ENCODE measurements around the gene SCYL3. TPM values are rescaled to one million over a fixed set of nuclear protein-coding genes. Genes with fewer than 3 reads are reported as not detected.

SCYL3 gene
- total and polyA plus RNA-seq, 2 of the 13 experiments (the other 11 are each of a cell fraction or from before 2014, with no cell fraction given) = 3.3 to 4.9 TPM

DNA sequence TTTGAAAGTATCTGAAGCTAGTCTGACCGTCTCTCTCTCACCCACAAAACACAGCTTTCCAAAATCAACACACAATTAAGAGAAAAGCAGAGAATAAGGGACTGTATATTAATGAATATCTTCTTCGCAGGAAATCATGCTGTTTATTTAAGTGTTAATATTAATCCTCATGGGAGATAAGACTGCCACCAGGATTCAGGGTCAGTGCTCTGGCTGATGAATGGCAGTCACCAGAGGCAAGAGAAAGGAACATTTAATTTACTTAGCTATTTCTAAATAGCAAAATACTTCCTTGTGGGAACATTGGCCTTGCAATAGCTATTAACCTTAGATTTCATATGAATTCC is 2.2 kb downstream of the SCYL3 start (continued):
- no peak for TF ChIP-seq ZFP36 (IDR thresholded peaks at IDR 0.05; ENCODE audit: borderline replicate concordance, low read depth, low read length, partially characterized antibody)

DNA sequence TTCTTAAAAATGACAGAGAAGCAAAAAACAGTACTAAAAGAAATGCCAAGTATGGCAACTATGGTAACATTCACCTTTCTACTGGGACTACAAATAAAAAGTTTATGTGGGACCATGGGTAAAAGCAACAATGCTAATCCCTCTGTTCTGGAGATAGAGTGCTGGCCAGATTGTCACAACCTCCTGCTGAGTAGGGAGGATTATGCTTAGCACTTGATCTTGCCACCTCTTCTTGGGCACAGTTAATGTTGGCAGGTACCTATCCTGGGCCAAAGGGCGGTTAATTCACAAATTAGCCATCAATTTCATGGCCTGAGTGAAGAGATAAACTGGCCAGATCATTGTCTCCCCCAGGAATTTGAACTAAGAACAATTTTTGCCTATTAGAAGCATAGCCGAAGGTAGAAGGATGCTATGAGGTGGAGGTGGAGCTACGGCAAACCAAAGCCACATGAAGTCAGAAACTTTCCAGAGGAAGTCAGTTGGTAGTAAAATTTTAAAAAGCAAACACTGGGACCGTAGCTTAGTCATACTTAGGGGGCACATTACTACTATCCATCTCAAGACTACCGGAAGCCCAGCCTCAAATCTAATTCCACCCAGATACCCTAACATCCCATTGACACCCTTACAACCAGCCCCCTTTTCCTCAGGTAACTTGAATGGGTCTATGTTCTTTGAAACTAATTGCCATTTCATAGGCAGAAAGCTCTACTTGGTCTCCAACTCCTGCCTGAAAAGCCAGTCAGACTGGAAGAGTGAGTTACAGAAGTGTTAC is 2.7 kb downstream of the SCYL3 start:
- Histone ChIP-seq H3K27ac (ENCODE audit: extremely low read length, insufficient read depth, low read length) (peak overlapping the region; percentile 39), H3K4me3 (replicated peaks in 1 of 3; ENCODE audit: insufficient read depth in 1 of 3, low read depth in 2 of 3, low read length in 3 of 3) (no peak overlapping the region; a peak in 1 of 6 replicates), H2AFZ (ENCODE audit: low read length) (no peak overlapping the region), H3K4me1 (ENCODE audit: insufficient read depth, low read length) (peaks cover 31% of the 10 kb centered on the region), H3K4me2 (ENCODE audit: low read depth, low read length) (peak overlapping the region; percentile 83), H4K20me1 (ENCODE audit: insufficient read depth, low read length) (no peaks in the 10 kb centered on the region), H3K79me2 (ENCODE audit: insufficient read depth, low read length) (peaks cover 17% of the 10 kb centered on the region), H3K9me3 (ENCODE audit: low read length) (no peaks in the 10 kb centered on the region), H3K36me3 (replicated peaks in 1 of 2; ENCODE audit: control insufficient read depth in 1 of 2, insufficient read depth in 2 of 2, low read length in 2 of 2) (peaks cover 1 to 13% of the 10 kb centered on the region in 2 experiments; a peak in 3 of 5 replicates), H3K9ac (ENCODE audit: insufficient read depth, low read depth, low read length) (no peak overlapping the region), H3K27me3 (ENCODE audit: control insufficient read depth in 1 of 2, insufficient read depth in 2 of 2, low read length in 2 of 2) (no peaks in the 10 kb centered on the region; a peak in 1 of 5 replicates)
- 77% methylated on average over 5 of the region's 5 CpGs for WGBS (ENCODE audit: low lambda C conversion rate)
- POLR2A ChIA-PET = no interaction called here
- in situ Hi-C loops (cut with HindIII; ENCODE audit: extremely low pct_ligation_motif_present, low pct_unique_long_range_greater_than_20kb) (no loop called here), intact Hi-C loops (cut with micrococcal nuclease; ENCODE audit: unreplicated experiment) (loop anchor here (5.0 to 10.0 kb wide), 3 partner anchors 174 to 1594 kb away; partner anchors contain the start of genes F5 and PRRC2C)
- DNase-seq (ENCODE audit: low spot score) (no peak), ATAC-seq (no peak), FAIRE-seq (no peak)
- CTCF ChIA-PET (ENCODE audit: low intra/inter-chr PET ratio, low total read pairs) = no interaction called here
- BruUV-seq (replicated peaks) = no TSS peak
- no peak for TF ChIP-seq NBN (conservative IDR thresholded peaks at IDR 0.05)
- TF ChIP-seq, protein P1, sequence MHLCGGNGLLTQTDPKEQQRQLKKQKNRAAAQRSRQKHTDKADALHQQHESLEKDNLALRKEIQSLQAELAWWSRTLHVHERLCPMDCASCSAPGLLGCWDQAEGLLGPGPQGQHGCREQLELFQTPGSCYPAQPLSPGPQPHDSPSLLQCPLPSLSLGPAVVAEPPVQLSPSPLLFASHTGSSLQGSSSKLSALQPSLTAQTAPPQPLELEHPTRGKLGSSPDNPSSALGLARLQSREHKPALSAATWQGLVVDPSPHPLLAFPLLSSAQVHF (CRISPR knock-in tag; IDR thresholded peaks at IDR 0.05) = no peak
- TF ChIP-seq CREB1 (IDR thresholded peaks at IDR 0.05) = no peak
- no peak for TF ChIP-seq CREB1 (CRISPR knock-in tag; IDR thresholded peaks at IDR 0.05)
- TF ChIP-seq ZNF510 (CRISPR knock-in tag; IDR thresholded peaks at IDR 0.05; ENCODE audit: low read depth) = no peak
- no peak for TF ChIP-seq ERF (CRISPR knock-in tag; IDR thresholded peaks at IDR 0.05)
- no peak for TF ChIP-seq THYN1 (CRISPR knock-in tag; IDR thresholded peaks at IDR 0.05; ENCODE audit: borderline replicate concordance, low read depth)

All from HepG2 (cell line).